Measurements from ENCODE around the gene ZFYVE26.

The ZFYVE26 gene

GRCh38 chr14:67766035-67766680 lies 50.2 kb downstream of the ZFYVE26 start:
- no peak for DNase-seq (ENCODE audit: low spot score)
- Histone ChIP-seq H3K27ac (no peak overlapping the region), H3K4me3 (no peak overlapping the region)
- no peak for TF ChIP-seq CTCF (IDR thresholded peaks at IDR 0.05)

- no peak overlapping the region for H3K27ac ChIP-seq
- TF ChIP-seq CTCF (IDR thresholded peaks at IDR 0.05) = no peak
- DNase-seq (ENCODE audit: low spot score) = no peak
- H3K4me3 ChIP-seq = no peak overlapping the region
Measured at GRCh38 chr14:67765192-67765834, 51.1 kb downstream of the ZFYVE26 start.

- Histone ChIP-seq H3K4me3 (no peak overlapping the region), H3K27ac (no peak overlapping the region)
- TF ChIP-seq CTCF (IDR thresholded peaks at IDR 0.05) = no peak
- no peak for DNase-seq (ENCODE audit: low spot score)
Measured at GRCh38 chr14:67764496-67764895, 51.9 kb downstream of the ZFYVE26 start.

- no peak for DNase-seq (ENCODE audit: low spot score)
- Histone ChIP-seq H3K4me3 (no peak overlapping the region), H3K27ac (no peak overlapping the region)
- no peak for TF ChIP-seq CTCF (IDR thresholded peaks at IDR 0.05)
Measured at GRCh38 chr14:67763158-67763822, 53.1 kb downstream of the ZFYVE26 start.

GRCh38 chr14:67762051-67762450 lies 54.3 kb downstream of the ZFYVE26 start:
- Histone ChIP-seq H3K4me3 (no peak overlapping the region), H3K27ac (no peak overlapping the region)
- no peak for DNase-seq (ENCODE audit: low spot score)
- TF ChIP-seq CTCF (IDR thresholded peaks at IDR 0.05) = no peak

GRCh38 chr14:67759916-67760315 lies 56.5 kb downstream of the ZFYVE26 start:
- H3K27ac ChIP-seq = no peak overlapping the region
- no peak overlapping the region for H3K4me3 ChIP-seq
- no peak for TF ChIP-seq CTCF (IDR thresholded peaks at IDR 0.05)
- DNase-seq (ENCODE audit: low spot score) = no peak

GRCh38 chr14:67757175-67757574 lies 59.2 kb downstream of the ZFYVE26 start:
- TF ChIP-seq CTCF (IDR thresholded peaks at IDR 0.05) = no peak
- H3K27ac ChIP-seq = no peak overlapping the region
- no peak overlapping the region for H3K4me3 ChIP-seq
- DNase-seq (ENCODE audit: low spot score) = no peak

Data from coronary artery (tissue), 2 donors.